HG02642 (cell line): ENCODE results near the gene ARHGDIG.
"Not testable (repeated sequence)": the region's sequence is repeated elsewhere in the genome, so short reads cannot be mapped to it uniquely, and the experiment has no call there.

Experiments
- ATAC-seq: cut with Tn5 transposase; IDR thresholded peaks from one replicate; pipeline ENCODE4 v1.9.1; 2021; ENCODE audit warnings: mild to moderate bottlenecking; ENCODE audit not compliant: unreplicated experiment, poor library complexity

The ARHGDIG gene

DNA sequence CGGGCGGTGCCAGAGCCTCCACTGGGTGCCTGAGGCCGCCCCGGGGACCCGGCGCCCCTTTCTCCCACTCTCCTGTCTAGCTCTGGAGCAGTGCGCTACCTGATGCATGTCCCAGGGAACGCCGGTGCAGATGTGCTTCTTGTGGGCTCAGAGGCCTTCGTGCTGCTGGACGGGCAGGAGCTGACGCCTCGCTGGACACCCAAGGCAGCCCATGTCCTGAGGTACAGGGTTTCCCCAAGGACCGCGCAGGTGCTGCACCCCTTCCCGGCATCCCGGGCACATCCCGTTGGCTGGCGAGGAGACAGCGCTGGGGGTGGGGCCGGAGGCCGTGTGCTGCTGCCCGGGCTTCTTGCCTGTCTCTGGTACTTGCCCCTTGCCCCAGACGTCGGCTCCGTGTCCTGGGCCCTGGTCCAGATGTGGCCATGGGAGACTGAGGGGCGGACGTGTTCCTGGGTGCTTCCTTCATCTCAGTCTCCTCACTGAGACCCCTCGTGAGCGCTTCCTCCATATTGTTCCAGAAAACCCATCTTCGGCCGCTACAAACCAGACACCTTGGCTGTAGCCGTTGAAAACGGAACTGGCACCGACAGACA is 17.1 kb upstream of the ARHGDIG start:
- ATAC-seq = no peak

DNA sequence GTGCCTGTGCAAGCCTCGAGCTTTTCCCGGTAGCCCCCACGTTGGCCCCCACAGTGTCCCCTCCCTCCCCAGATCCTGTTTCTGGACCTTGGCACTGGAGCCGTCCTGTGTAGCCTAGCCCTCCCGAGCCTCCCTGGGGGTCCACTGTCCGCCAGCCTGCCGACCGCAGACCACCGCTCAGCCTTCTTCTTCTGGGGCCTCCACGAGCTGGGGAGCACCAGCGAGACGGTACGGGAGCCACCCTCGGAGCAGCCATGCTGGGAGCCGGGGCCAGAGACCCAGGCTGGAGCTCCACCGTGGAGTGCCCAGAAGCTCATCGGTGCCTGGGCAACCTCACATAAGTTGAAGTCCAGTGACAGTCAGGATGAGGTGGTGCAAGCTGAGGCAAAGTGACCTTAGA is 16.4 kb upstream of the ARHGDIG start:
- ATAC-seq = no peak

DNA sequence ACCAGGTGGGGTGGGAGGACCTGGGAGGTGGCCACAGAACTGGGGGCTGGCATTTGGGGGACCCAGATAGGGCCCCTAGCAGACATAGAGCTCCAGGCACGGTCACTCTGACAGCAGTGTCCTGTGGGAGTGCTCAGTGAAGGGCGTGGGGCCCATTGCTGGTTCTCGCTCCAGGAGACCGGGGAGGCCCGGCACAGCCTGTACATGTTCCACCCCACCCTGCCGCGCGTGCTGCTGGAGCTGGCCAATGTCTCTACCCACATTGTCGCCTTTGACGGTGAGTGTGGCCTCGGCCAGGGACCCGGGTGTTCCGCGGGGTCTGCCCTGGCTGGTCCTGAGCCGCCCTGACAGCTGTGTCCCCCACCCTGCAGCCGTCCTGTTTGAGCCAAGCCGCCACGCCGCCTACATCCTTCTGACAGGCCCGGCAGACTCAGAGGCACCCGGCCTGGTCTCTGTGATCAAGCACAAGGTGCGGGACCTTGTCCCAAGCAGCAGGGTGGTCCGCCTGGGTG is 15.9 kb upstream of the ARHGDIG start:
- ATAC-seq = no peak

DNA sequence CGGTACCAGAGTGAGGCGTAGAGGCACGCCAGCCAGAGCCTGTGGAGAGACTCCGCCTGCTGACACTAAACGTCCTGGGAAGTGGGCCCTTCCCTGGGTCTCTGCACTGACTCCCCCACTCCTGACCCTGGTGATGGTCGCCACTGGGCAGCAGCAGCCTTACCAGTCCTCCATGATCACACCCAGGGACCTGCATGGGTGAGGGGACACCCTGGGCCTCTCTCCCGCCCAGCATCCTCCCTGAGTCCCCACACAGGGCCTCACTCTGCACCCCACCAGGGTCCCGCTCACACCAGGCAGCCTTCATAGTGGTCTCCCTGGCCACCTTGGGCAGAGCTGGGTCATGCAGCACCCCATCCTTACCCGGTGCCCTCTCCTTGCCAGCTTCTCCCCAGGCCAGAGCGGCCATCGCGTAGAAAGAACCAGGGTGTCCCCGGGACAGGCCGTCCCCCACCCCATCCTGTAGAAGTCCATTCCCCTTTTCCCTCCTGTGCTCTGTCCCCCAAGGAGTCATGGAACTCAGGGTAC is 15.3 kb upstream of the ARHGDIG start:
- no peak for ATAC-seq

DNA sequence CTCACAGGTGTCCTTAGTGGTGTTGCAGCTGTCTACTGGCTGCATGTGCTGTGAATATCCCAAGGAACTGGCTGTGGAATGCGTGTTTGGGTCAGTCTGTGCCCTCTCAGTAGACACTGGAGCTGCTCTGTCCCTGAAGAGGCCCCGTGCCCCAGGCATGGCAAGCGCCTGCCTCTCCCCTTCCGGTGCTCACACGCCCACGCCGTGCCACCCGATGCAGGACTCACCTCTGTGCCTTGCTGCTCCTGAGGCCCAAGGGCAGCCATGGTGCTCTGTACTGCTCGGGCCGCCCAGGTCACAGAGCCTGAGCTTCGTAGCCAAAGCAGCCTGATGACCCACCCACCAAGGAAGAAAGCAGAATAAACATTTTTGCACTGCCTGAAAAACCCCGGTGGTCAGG is 14.7 kb upstream of the ARHGDIG start:
- no peak for ATAC-seq

DNA sequence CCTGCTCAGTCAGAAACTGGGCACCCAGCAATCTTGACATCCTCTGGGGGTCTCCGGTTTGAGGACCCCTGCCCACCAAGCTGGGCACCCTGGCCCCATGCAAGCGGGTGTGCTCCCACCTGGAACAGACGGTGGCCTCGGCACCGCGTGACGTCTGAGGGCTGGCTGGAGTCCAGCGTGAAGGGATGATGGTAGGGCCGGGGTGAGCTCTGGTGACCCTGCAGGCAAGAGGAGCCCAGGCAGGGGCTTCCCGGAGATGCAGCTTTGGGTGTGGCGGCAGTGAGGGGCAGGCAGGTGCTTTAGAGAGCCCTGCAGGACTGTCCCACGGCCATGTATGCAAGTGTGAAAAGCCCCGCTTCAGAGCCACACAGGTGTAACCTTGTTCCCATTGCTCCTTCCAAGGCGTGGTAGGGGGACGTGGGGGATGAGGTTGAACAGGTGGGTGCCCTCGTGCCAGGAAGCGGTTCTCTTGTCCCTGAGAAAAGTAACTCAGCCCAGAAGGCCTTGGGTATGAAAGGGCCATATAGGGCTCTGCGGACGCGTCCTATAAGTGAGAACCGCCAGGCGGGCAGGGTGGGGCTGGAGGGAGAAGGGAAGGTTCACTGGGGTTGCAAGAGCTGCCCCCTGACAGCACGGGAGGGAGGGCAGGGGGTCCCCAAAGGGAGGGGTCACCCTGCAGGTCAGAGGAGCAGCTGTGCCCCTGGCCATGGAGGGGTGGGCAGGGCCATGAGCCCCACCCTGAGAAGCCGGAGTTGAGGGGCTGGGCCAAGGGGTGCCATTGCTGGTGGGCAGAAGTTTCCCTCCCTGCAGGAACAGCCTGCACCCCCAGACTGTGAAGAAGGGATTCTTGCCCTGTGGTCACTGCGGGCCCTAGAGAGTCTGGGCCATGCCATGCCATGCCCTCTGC is 13.9 kb upstream of the ARHGDIG start:
- no peak for ATAC-seq

DNA sequence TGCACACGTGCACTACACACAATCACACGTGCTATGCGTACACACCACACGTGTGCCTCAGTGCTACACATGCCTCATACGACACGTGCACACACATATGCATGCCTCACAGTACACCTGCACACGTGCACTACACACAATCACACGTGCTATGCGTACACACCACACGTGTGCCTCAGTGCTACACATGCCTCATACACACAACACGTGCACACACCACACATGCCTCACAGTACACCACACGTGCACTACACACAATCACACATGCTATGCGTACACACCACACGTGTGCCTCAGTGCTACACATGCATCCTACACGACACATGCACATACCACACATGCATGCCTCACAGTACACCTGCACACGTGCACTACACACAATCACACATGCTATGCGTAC is 12.8 kb upstream of the ARHGDIG start:
- not testable (repeated sequence) for ATAC-seq

DNA sequence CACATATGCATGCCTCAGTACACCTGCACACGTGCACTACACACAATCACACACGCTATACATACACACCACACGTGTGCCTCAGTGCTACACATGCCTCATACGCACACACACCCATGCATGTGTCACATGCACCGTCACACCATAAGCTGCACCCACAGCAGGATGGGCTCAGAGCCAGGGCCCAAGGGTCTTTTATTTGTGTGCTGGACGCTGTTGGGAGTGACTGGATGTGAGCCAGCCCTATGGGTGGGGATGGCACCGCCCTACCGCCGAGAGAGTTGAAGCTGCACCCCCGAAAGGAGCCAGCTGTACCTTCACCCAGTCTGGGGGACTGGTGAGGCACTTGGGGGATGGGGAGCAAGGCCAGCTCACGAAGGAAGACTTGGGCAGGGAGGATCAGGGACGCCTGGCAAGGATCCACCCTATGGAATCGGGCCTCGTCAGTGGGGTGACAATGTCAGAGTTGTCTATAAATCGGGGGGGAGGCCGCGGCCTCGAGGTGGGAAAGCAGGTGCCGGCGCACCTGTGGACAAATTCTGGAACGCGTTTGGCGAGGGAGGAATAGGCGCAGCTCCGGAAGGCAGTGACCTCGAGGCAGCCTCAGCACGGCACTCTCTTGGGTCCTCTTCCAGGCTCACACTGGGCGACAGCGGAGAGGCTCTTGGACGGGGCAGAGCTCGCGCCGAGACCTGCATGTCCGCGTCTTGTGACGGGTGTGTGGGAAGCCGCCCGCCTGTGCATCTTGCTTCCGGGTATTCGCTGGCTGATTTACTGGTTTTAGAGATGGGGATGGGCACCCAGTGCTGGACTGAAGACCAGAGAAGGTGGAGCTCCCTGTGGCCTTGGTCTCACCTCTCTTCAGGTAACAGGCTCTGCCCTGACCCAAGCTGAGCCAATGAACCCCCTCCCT is 12.0 kb upstream of the ARHGDIG start:
- no peak for ATAC-seq

DNA sequence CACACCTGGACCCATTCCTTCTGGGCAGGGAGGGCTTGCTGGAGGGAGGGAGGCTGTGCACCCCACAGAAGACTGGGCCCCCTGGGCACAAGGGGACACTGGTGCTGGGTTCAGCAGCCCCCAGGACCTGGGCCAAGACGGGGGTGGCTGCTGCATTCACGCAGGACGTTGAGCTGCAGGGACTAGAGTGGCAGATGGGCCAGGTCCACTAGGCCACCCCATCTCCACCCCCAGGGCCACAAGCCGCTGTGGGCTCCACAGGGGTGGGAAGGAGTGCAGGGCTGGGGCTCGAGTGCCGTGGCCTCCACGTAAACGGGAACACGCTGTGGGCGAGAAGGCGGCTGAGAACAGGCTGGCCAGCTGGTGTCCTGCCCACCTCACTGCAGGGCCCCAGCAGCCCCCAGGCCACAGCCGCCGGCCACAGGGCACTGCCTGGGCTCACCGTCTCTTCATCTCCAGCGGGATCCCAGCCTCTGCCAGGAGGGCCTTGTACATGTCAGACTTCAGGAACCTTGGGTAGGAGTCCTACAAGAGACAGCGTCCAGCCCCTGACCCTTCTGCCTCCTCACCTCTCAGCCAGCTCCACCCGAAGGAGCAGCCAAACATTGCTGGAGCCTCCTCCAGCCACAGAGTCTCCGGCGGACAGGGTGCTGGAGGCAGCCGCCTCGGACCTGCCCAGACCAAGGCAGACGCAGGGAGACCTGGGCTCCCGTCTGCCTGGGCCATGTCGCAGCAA is 11.2 kb upstream of the ARHGDIG start:
- no peak for ATAC-seq

DNA sequence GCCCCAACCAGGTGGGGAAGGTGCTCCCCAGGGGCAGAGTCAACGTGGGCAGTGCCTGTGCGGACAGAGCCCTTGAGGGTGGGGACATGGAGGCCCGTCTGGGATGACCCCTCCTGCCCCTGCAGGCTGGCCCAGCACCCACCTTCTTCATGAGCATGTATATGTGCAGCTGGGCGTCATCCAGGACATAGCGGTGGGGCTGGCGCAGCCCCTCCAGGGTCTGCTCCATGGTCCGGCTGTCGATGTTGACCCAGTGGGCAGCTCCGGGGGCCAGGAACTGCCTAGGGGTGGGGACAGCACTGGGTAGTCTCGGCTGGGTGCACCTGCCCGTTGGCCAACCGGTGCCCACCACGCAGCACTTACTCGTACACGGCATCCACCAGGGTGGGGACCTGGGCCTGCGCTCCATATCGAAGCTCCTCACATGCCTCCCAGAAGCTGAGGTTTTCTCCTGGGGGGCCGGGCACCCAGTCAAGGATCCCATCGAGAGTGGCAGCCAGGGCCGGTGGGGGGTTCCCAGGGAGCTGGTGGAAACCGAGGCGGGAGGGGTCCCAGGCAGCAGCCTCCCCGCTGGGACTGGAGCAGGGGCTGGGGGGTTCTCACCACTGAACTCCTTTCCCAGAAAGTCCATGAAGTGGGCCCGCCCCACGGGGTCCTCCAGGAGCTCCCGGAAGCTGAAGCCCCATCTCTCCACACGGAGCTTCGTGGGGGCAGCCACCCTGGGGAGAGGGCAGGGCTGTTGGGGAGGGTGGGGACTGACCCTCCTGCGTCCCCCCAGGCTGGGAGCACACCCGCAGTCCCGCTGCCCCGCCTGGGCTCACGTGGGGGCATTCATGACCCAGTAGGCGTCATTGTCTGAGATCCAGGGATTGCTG is 9.8 kb upstream of the ARHGDIG start:
- no peak for ATAC-seq

DNA sequence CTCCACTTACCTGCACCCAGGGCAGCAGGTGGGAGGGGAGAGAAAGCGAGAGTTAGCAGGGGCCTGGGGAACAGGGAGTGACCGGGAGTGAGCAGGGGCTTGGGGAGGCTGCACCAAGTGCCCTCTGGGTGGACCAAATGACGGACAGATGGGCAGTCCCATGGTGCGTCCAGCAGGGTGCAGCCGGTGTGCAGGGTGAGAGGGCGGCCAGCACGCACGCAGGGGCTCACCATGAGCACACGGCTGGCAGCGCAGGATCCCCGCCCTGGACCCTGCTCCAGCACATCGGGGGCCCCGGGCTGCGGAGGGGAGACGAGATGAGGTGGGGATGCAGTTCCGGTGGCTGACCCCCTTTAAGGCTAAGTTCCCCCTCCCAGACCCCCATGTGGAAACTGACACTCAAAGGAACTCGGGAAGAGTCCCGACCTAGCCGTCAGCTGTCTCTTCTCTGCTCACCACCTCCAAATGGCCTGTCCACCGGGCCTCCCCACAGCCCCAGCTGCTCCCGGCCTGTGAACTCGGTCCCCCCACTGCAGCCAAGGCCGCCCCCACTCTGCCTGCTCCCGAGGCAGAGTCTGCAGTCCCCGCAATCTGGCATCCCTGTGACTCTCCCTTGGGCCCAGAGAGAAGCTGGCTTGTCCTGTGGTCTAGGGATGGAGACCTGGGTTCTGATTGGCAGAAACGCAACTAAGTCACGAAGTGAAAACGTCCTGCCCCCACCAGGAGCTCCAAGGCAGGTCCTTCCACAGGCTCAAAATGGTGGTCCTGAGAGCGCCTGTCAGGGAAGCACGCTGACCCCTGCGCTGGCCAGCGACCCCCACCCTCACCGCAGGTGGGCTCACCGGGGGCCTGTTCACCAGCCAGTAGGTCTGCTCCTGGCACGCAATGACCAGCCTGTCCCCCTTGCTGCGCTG is 7.5 kb upstream of the ARHGDIG start:
- no peak for ATAC-seq

DNA sequence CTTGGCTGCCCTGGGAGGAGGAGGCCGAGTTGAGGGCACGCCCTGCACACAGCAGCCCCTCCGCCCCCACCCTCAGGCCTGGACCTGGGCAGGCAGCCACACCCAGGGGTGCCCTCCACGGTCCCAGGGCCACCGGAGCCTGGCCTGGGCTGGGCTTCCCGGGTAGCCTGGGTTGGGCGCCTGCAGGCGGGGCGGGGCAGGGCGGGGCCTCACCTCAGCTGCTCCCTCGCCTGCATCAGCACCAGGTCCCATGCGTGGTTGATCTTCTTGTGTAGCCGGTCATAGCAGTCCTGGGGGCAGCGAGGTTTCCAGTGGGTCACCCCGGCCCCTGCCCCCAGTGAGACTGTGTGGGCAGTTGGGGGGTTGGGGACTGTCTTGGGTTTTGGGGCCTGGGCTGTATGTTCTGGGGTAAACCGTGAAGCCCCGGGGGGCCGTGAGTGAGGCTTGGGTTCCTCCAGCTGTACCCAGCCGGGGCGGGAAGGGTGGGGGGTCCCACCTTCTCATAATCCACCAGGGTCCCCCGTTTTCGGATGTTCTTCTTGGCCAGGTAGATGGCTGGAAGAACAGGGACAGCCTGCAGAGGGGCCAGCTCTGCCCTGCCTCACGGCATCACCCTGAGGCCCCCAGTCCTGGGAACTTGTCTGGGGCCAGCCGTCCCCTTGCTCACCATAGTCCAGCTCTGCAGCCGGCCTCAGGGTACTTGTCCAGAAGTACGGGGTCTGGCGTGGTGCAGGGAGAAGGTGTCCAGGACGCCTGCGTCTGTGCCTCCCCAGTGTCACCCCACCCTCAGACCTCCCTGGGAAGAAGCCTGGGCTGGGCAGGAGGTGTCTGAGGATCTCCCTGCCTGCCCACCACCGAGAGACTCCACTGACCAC is 6.6 kb upstream of the ARHGDIG start:
- ATAC-seq = no peak

DNA sequence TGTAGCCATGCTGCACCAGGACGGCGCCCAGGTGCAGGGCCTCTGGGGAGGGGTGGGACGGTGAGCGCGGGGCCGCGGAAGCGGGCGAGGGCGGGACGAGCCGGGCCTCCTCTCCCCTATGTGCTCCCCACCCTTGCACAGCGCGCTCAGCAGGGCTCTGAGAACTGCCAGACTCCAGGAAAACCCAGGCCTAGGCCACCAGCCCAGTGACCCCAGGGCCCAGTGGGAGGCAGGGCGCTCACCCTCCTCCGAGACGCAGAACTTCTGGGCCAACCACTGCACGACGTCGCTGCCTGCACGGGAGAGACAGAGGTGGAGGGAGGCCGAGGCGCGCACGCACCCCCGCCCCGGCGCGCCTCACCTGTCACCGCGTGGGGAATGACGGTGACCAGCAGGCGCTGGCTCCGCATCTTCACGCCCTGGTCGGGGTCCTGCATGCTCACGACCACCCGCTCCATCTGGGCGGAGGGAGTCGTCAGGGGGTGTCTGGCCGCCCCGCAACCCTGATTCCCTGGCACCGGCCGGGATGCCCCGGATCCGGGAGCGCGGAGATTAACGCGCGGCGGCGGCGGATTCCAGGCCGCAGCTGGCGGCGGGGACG is 5.2 kb upstream of the ARHGDIG start:
- no peak for ATAC-seq

DNA sequence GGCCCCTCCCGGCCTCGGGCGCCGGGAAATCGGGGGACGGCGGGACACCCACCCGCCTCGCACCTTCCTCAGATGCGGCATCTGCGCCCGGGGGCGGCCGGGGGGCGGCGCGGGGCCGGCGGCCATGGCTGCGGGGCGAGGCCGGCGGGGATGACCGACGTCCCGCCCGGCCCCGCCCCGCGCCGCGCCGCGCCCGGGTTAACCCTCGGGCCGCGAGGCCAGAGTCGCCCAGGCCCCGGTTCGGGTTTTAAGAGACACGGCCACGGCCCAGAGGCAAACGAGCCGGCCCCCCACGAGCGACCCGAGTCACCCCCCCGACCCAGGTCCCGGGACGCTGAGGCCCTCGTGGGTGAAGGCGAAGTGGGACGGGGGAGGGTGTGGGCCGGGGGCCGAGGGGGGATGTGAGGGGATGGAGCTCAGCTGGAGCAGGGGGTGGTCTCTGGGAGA is 4.6 kb upstream of the ARHGDIG start, which contains the start of gene RGS11:
TSS of gene RGS11 (minus strand) at position 159 of the 447 bp plus-strand sequence. CDS start at position 126, 33 bp downstream.
- no peak for ATAC-seq

DNA sequence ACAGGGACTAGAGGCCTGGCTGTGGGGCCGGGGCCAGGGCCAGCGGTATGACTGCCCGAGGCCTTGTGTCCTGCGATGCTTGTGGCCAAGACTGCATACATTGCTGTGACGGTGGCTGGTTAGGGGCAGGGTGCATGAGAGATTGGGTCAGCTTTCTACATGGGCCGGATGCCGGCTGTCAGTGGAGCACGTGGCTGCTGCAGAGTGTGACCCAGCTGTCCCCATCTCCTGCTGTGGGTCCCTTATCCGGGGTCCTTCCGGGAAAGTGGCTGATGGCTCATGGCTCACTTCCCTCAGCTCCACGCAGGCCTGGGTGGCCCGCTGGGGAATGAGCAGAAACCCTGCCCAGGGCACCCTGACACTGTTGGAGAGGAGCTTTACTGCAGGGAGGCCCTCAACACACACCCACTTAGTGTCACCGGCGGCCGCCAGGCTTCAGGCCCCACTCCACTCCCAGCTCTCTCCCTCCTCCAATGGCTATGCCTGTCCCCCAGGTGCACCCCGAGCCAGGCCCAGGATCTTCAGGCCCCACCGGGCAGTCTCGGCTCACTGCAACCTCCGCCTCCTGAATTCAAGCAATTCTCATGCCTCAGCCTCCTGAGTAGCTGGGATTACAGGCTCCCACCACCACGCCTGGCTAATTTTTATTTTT is 3.8 kb upstream of the ARHGDIG start:
- no peak for ATAC-seq

DNA sequence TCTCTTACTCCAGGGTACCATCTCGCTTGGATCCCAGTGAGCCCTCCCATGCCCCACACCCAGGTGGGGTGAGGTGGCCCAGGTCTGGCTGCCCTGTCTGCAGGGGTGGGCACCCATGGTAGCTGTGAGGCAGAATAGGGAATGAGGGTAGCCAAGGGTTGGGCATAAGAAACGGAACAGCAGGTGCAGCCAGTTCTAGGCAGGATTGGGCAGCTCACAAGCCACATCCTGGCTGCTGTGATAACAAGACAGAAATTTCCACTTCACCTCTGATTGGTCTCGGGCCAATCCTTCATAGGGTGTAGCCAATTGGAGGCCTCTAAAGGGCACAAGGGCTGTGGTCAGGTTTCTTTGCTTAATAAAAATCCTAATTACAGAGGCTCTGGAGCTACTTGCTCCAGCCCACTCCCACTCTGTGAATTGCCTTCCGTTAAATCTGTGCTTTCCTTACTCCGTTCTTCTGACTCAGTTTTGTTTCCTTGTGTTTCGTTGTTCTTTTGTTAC is 1.5 kb upstream of the ARHGDIG start:
- ATAC-seq = no peak
